AG10803 (cell line): Measurements from ENCODE around the gene CLMN.
A peak's percentile ranks its signal among the peaks of the same experiment; 100 is the strongest.

Source experiments
- DNase-seq: peaks from one replicate; pipeline ENCODE4 v3.0.0; 2010; ENCODE audit warnings: low read depth
- H3K4me3 ChIP-seq: 2 replicates; pipeline ENCODE4 v1.5.1; 2011; ENCODE audit warnings: mild to moderate bottlenecking, low read length, control low read depth
- CTCF ChIP-seq: conservative IDR thresholded peaks from 2 replicates; pipeline ENCODE4 v1.5.1; 2011; ENCODE audit warnings: mild to moderate bottlenecking, low read length, control low read depth, inconsistent platforms

Gene CLMN

GRCh38 chr14:95250140-95250769 is 69.5 kb downstream of the CLMN start:
- no peak overlapping the region for H3K4me3 ChIP-seq
- no peak for TF ChIP-seq CTCF
- no peak for DNase-seq

- no peak for TF ChIP-seq CTCF
- DNase-seq, result peak; percentile 64
- no peak overlapping the region for H3K4me3 ChIP-seq
Measured at GRCh38 chr14:95248432-95248831, 71.3 kb downstream of the CLMN start.

- no peak overlapping the region for H3K4me3 ChIP-seq
- no peak for TF ChIP-seq CTCF
- DNase-seq, result no peak
Measured at GRCh38 chr14:95246870-95247269, 72.8 kb downstream of the CLMN start.

- no peak overlapping the region for H3K4me3 ChIP-seq
- no peak for DNase-seq
Measured at GRCh38 chr14:95245334-95245733, 74.4 kb downstream of the CLMN start.

GRCh38 chr14:95244587-95244986 is 75.1 kb downstream of the CLMN start:
- no peak for TF ChIP-seq CTCF
- DNase-seq, result no peak
- H3K4me3 ChIP-seq, result no peak overlapping the region

More at GRCh38 chr14:95245334-95245733, 74.4 kb downstream of the CLMN start:
- no peak for TF ChIP-seq CTCF

- H3K4me3 ChIP-seq, result no peak overlapping the region
- DNase-seq, result no peak
- no peak for TF ChIP-seq CTCF
Measured at GRCh38 chr14:95242870-95243269, 76.8 kb downstream of the CLMN start.
